GM12891 (cell line): Measurements from ENCODE around the gene VTI1A.
"Not testable (repeated sequence)": the region's sequence is repeated elsewhere in the genome, so short reads cannot be mapped to it uniquely, and the experiment has no call there.

ENCODE experiments used
- DNase-seq: peaks from one replicate; pipeline ENCODE4 v3.0.0; 2011; ENCODE audit warnings: low spot score; ENCODE audit not compliant: insufficient read length
- FAIRE-seq: peaks from 2 replicates; lab custom pipeline; 2011; peaks lifted over from hg19 to GRCh38; lab: Jason Lieb, UNC
- PAX5 ChIP-seq: IDR thresholded peaks from 2 replicates; pipeline ENCODE4 v1.6.1; 2011; ENCODE audit warnings: low read length, moderate library complexity, mild to moderate bottlenecking; ENCODE audit not compliant: insufficient read depth, severe bottlenecking
- POLR2A ChIP-seq: IDR thresholded peaks from 2 replicates; pipeline ENCODE4 v1.6.1; 2011; ENCODE audit warnings: low read depth, low read length, control low read depth
- POLR2AphosphoS5 ChIP-seq: IDR thresholded peaks from 2 replicates; pipeline ENCODE4 v1.6.1; 2011; ENCODE audit warnings: low read depth, low read length, control low read depth
- POU2F2 ChIP-seq: IDR thresholded peaks from 2 replicates; pipeline ENCODE4 v1.6.1; 2011; ENCODE audit warnings: low read depth, mild to moderate bottlenecking, control low read depth, low read length, moderate library complexity
- SPI1 ChIP-seq: IDR thresholded peaks from 2 replicates; pipeline ENCODE4 v1.6.1; 2011; ENCODE audit warnings: low read depth, low read length, control low read depth
- TAF1 ChIP-seq: IDR thresholded peaks from 2 replicates; pipeline ENCODE4 v1.6.1; 2011; ENCODE audit warnings: low read depth, low read length, control low read depth

The VTI1A gene

DNA sequence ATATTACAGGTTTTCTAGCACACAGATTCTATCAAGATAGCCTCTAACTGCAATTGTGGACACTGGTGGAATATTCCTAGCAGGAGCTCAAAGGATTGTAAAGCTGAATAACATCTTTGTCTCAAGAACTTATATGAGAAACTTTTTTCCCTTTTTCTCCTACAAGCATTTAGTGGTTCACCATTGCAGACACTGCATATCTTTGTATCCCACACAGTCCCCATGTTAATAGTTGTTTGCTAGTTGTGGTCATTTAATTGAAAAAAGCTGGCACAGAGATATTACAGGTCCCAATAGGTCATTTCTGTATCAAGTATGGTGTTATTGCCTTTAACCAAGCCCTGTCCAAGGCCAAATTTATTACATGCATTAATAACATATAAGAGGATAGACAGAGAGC is 276.9 kb downstream of the VTI1A start:
- DNase-seq: no peak
- TF ChIP-seq TAF1 (no peak), POLR2AphosphoS5 (no peak), POU2F2 (no peak), POLR2A (no peak), PAX5 (no peak), SPI1 (no peak)
- FAIRE-seq: no peak

DNA sequence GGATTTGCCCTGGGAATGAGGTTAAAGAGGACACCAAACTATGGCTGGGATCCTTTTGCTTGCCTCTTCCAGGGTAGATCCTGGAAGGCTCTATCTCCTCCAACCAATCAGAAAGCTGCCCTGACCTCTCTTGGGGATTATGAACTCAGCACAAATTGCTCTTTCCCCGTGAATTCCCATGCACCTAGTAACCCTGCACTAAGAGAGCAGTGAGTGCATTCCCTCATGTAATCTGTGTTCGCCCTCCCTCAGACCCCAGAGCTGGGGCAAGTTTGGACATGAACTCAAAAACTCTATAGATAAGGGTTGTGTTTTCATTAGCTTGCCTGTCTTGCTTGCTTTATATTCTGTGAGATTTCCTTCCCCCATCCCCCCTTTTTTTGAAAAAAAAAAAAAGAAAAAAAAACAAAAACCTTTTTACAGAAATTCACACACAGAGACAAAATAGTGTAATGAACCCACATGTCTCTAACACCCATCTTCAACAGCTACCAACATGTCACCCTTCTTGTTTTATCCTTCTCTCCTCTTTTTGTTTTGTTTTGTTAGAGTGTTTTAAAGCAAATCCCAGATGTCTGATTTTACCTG is 277.5 kb downstream of the VTI1A start:
- FAIRE-seq (no peak), DNase-seq (no peak)
- TF ChIP-seq TAF1 (no peak), POU2F2 (no peak), PAX5 (no peak), SPI1 (no peak), POLR2A (no peak), POLR2AphosphoS5 (no peak)

DNA sequence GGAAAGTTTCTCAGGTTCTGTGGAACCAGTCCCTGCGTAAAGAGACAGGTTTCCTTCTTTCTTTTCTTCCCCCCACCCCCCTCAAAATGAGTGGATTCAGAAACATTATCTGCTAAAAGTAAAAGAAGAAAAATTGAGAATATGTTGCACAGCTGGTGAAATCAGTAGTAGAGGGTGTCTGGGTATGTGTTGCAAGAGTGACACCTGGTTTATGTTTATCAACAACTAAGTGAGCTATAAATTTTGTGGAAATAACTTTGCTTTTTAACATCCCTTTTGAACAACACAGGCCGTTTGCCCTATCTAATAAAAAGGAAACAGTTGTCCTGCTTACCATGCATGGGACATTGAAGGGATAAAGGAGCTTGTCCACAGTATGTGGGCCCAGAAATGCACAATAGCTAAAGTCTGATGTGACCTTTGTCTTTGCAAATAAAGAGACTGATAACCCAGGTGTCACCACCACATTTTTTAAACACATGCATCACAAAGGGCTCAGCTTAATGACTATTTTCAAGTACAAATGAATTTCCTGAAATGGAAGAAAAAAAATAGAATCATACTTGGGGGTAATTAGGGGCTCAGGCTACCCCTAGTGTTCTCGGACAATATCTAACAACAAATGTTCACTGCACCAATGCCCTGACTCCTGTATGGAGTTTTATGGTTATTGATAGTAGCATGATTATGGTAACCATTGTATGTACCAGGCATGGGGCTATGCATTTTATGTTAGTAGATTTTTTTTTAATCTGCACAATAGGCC is 281.3 kb downstream of the VTI1A start:
- DNase-seq (no peak), FAIRE-seq (no peak)
- TF ChIP-seq SPI1 (no peak), PAX5 (no peak), POU2F2 (no peak), POLR2AphosphoS5 (no peak), POLR2A (no peak), TAF1 (no peak)

DNA sequence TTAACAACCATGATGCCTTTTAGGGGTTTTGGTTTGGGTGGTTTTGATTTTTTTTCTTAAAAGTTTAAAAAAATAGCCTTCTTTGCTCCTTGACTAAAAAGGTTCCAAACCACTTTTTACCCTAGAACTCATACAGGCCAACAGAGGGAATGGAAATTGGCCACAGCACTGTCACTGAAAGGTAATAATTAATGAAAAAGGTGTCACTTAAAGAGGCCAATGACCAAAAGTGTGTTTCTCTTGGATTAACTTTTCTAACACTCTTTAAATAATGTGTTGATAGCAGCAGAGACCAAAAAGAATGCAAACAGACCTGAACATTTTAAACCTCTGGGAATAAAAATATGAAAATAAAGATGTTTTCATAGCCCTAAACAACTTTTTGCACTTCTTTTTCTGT is 282.0 kb downstream of the VTI1A start:
- no peak for FAIRE-seq

DNA sequence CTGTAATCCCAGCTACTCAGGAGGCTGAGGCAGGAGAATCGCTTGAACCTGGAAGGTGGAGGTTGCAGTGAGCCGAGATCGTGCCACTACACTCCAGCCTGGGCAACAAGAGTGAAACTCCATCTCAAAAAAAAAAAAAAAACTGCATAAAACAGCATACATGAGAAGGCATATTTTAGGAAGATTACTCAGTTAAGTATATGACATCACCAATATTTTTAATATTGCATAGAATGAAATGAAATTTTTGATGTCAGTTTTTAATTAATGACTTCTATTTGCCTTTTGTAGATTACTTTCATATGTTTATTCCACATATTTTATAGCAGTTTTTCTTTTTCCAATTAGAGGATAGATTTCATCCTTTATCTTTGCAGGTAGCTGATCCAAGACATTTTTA is 284.4 kb downstream of the VTI1A start:
- not testable (repeated sequence) for DNase-seq, FAIRE-seq

More for the DNA sequence above, 282.0 kb downstream of the VTI1A start:
- TF ChIP-seq POLR2A (no peak), TAF1 (no peak), PAX5 (no peak), POLR2AphosphoS5 (no peak), SPI1 (no peak), POU2F2 (no peak)
- no peak for DNase-seq

DNA sequence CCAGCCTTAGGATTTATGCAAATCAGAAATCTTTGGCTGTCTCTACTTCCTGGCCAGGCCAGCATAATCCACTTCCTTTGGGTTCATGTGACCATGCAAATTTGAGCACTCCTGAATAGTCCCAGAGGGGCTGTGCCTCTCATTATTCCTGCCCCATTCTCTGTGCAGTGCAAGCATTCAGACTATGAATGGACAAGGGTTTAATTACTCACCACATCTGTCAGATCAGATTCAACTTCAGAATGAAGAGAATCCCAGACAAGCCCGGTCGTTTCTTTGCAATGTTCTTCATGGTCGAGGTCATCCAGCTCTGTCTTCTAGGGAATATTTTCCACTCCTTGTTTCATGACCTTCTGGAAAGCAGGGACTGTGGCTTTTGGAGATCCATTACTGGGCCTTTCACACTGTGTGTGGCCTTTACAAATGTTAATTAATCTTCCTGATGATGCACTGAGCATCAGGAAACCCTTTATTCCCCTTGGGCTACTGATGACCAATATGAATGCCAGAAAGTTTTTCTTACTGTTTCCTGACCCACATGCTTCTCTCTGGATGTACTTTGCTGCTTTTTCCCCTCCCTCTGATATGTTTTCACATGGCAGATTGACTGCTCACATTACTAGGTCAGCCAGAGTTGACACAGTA is 285.4 kb downstream of the VTI1A start:
- DNase-seq (no peak), FAIRE-seq (peak; percentile 64)
- no peak for TF ChIP-seq TAF1

DNA sequence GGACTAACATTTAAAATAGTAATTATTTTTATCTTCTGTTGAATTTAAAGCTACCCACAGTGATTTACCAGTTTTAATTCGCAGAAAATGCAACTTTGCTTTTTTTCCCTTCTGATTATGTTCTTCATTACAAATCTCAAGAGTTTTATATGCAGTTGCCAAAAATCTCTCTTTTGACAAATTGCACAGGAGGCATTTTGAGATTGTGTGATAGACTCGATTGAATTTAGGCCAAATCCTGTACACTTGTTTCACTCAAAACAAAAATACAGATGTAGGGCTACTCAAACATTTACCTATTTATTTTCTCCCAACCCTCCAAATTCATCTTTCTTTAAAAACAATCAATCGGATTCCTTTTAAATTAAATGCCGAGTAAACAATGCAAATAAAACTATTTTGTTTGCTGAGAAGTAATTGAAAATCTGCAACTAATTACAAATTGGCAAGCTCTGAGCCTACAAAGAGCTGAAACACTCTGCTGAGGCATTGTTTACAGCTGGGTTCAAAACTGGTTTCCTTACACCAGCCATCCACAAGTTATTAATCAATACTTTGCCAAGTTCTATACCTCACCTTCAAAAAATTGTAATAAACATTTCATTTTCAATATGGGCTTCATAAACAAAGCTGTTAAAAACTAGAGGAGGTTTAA is 288.2 kb downstream of the VTI1A start:
- DNase-seq (no peak), FAIRE-seq (no peak)
- no peak for TF ChIP-seq POLR2A
- no peak for TF ChIP-seq POLR2AphosphoS5
- TF ChIP-seq SPI1: no peak
- no peak for TF ChIP-seq PAX5
- no peak for TF ChIP-seq TAF1
- no peak for TF ChIP-seq POU2F2

DNA sequence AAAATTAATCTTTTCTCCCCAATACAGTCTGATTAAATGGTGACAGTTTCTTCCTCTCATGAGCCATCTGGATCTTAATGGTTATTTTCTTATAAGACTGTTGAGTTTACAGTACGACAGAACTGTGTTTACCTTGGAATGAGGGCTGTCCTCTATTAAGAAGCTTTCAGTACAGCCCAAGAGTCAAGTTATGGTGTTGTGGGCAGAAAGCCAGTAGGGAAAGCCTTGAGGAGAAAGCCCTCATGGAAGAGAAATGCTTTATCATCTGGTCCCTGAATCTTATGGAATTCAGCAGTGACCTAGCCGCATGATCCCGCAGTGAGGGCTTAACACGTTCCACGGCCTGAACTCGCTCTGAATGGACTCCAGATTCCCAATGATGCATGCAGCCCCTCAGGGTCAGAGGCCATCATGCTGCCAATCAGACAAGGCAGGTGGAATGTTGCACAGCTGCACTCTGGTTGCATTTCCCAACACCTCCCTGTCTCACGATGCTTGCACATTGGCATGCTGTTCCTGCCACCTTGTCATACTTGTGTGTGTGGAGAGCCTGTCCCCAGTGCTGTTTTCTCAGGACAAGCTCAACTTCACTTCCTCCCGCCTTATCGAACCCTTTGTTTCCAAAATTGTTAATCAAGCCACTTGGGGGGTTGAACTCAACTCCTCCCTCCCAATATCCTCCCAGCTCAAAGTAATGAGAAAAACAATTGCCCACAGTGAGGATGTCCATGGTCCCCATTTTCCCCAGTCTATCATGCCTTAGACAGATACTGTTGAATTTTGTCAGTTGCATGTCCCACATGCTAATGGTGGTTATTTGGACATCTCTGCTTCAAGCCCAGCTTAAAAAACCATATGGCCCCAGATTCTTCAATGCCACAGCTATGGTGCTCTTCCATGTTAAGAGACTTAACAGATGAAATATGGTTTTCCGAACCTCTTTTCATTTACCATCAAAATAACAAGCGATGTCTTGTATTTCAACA is 291.9 kb downstream of the VTI1A start:
- no peak for DNase-seq
- TF ChIP-seq SPI1: no peak
- TF ChIP-seq POU2F2: no peak
- TF ChIP-seq PAX5: no peak
- TF ChIP-seq TAF1: no peak
- no peak for TF ChIP-seq POLR2AphosphoS5
- TF ChIP-seq POLR2A: no peak
- no peak for FAIRE-seq
